Suppressor macrophage treated with lipopolysaccharide for 4 hours (primary cell): Measurements from ENCODE around the gene PAX2.

ENCODE experiments used
- DNase-seq: peaks from one replicate; pipeline ENCODE4 v3.0.0-alpha.2; 2020

The PAX2 gene

DNA sequence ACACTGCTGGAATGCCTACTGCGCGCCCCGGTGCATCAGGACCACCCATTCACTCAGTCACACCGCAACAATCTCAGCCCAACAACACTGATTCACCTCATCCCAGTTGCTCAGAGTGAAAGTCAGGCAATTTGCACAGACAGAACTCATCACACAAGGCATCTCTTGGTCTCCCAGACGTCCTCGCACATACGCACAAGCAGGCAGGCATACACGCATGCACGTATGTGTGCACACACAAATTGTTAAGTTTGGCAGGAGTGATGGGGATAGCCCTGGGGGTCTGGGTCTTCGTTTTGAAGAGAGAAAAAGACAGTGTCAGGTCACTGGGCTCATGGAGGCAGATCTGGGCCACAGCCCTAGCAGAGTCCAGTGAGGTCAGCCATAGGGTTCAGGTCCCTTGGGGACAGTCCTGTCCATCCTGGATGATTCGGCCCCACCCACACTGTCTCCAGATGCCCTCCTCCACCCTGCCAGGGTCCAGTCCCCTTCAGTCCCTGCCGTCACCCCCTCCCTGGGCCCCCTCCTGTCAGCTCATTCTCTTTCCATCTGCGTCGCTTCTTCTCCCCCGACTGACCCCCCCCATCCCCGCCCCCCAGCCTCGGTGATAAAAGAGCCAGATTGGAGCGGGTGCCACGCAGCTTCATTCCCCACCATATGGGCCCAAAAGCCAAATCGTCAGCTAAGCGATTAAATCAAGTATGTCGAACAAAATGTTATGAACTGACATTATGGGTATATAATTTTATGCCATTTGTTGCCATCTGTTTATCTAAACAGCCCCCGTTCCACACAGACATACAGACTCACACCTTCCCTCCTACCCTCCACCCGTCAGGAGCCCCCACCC, 118.9 kb downstream of the PAX2 start:
- no peak for DNase-seq

DNA sequence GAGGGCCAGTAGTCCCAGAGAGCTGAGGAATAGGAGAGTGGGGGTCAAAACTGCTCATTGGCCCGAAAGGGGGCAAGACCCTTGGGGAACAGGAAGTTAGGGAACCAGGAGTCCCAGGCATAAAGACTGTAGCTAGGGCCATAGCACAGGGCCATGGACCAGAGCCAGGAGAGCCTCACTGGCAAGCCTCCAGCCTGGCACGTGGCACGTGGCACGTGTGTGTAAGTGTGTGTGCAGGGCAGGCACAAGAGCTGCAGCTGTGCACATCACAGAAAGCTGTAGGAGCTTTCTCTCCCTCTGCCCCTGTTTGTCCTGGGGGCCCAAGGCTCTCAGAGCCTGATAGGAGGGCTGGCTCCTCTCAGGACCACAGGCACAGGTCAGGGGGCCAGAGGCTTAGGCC, 119.6 kb downstream of the PAX2 start:
- no peak for DNase-seq

DNA sequence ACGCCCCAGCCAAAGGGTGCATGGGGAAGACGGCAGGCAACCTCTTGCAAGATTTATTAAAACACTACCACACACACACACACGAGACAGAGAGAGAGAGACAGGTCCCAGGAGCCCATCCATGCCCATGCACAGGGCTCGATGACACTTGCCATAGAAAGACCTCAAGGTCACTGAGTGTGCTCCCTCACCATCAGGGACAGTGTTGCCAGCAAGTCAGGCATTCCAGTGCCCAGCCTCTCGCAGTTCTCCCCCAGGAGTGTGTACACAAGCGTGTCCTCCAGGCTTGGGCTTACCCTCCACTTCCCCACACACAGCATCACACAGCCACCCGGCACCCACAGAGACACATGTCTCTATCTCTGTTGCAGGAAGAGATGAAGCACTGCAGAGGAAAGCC, 120.6 kb downstream of the PAX2 start:
- no peak for DNase-seq

DNA sequence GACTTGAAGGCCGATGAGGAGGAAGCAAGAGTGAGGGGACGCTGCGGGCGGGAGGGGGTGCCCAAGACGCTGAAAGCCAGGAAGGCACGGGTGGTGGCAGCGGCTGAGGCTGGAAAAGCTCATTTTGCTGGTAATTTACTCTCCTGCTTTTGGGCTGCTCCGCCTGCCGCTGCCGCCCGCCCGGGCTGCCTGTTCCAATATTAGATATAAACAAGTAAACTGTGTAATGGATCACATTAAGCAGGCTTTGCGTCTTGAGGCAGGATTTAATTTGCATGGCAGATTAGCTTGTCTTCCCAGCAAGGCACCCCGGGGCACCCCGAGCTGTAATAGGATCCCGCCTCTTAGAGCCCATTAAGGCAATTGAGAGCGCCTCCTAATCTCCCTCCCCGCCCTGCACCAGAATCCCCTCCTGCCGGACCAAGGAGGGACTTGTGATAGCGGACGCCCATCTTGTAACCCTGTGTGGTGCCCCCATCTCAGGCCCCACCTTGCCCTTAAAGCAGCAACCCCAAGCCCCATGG, 121.3 kb downstream of the PAX2 start:
- DNase-seq: no peak

DNA sequence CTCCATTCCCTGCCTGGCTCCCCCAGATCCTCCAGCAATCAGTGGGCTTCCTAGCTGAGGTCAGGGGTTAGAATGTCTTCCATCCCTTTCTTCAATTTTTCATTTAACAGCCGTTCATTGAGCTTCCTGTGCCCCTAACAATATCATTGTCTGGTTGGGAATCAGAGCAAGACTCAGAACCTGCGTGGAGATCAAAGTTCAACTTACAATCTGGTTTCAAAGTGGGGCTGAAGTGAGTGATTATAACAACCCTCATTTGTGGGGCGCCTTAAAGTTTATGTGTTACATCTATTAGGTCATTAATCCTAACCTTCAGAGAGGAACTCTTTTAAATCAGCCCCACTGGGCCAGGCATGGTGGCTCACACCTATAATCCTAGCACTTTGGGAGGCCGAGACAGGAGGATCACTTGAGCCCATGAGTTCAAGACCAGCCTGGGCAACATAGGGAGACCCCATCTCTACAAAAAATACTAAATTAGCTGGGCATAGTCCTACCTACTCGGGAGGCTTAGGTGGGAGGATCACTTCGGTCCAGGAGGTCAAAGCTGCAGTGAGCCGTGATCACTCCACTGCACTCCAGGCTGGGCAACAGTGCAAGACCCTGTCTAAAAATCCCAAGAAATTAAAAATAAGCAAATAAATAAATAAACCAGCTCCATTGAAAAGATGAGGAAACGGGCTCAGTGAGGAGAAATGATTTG, 122.0 kb downstream of the PAX2 start:
- no peak for DNase-seq

- no peak for DNase-seq
These were observed 123.0 kb downstream of the PAX2 start for GRCh38 chr10:100868382-100868781.

GRCh38 chr10:100869399-100869798, 124.0 kb downstream of the PAX2 start:
- DNase-seq: no peak

DNA sequence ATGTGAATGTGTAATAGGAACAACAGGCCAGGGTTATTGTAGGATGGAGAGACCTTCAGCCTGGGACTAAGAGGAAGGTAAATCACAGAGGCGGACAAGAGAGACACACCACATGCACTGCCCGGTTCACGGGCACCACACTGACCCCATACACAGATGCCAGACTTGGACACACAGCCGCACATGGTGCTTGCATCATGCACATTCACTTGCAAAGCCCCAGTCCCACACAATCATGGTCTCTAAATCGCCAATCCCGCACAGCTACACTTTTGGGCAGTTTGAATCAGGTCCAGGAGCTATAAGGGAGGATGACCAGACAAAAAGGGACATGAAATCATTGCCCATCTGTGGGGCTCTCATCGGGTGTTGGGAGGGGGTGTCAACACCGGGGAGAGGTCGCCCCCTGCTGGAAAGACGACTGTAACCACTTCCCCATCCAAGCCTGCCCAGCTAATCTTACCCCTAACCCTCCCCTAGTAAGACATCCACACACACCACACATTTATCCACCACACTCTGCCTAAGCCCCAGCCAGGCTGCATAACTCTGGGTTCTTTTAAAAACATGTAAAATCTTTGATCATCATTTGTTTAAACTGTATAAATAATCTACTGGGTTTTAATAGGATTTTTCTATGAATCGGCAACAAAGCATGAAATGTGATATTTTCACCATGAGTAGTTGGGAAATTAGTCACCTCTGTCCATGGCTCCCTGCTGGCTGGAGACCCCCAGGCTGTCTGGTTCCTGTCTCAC, 126.8 kb downstream of the PAX2 start:
- peak; percentile 51 for DNase-seq

DNA sequence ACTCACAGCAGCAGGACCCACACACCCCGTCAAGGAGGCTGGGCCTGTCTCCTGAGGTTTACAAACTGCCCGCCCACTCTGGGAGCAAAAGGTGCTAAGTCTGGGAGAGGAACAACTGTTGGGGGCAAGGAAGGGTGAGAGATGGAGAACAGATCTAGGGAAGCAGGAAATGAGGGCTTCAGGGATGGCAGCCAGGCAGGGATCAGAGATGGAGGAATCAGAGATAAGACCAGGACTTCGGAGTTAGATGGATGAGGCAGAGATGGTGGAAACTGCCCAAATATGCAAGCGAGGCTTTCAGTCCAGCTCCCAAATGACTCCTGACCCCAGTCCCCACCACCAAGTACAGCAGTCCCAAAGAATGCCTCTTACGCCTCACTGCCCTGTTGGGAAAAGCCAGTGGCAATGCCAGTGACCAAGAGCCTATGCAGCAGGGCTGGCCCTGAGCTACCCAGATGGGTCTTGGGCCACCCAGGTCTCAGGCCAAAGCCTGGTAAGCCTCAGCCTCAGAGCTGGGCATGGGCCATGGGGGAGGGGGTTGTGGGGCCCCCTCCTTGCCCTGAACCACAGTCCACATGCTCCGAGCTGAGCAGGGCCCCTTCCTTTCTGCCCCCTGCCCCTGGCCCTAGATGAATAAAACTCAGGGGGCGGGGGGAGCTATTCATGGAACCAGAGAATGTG, 127.9 kb downstream of the PAX2 start:
- DNase-seq: no peak

GRCh38 chr10:100873827-100874326, 128.5 kb downstream of the PAX2 start:
- DNase-seq: no peak

DNA sequence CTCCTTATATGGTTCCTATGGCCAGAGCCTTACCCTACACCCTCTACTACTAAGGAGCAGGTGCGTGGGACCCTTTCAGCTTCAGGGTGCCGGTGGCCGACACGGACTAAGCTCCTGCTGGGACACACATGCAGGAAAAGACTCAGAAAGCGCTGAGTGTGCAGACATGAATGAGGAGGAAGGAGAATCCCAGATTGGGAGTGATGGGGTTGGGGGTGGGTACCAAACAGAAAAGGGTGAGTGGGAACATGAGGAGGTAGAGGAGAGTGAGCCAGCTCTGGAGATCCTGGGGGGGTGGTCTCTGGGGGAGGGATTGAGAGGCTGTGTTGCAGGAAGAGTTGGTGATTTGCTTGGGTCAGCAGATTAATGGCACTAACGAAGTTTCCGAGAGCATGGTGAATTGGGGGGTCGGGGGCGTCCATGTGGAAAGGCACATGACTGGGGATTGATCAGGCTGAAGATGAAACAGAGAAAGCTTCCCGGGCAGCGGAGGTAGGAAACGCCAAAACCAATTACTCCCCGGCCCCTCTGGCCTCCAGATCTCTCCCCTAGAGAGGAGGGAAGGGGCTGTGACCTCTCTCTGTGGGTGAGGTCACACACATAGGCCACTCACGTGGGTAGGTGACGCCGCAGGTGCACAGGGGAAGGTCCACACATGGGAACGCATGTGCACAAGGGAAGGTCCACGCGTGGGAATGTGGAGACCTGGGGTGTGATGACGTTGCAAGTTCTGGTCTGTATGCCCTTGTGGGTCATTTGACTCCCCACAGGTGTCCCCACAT, 129.5 kb downstream of the PAX2 start:
- DNase-seq: no peak

DNA sequence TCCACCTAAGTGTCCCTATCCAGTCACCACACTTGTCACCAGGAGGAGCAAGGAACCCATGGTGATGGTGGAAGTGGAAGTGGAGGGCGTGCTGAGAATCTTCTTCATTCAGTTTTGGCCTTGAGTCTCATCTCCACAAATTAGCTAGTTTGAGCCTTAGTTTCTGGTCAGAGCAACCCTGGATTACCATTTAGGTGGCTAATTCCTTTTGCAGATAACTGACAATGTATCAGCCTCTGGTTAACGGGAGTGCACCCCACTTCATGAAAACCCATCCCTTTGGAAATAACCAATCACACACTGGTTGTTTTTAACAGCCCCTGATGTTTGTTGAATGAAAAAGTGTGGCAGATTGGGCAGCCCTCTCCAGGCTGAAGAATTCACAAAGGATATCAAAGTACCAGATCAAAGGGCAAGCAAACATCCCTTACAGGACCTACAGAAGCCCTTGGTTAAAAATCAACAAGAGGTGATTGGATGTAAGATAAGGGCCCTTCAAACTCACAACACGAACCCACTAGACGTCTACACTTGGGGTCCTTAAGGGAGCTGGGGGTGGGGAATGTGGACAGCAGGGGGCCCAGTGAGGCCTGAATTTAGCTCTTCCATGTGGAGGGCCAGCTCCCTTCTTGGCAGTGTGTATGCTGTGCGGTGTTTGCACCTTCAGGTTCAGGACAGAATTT, 130.2 kb downstream of the PAX2 start:
- DNase-seq: no peak

DNA sequence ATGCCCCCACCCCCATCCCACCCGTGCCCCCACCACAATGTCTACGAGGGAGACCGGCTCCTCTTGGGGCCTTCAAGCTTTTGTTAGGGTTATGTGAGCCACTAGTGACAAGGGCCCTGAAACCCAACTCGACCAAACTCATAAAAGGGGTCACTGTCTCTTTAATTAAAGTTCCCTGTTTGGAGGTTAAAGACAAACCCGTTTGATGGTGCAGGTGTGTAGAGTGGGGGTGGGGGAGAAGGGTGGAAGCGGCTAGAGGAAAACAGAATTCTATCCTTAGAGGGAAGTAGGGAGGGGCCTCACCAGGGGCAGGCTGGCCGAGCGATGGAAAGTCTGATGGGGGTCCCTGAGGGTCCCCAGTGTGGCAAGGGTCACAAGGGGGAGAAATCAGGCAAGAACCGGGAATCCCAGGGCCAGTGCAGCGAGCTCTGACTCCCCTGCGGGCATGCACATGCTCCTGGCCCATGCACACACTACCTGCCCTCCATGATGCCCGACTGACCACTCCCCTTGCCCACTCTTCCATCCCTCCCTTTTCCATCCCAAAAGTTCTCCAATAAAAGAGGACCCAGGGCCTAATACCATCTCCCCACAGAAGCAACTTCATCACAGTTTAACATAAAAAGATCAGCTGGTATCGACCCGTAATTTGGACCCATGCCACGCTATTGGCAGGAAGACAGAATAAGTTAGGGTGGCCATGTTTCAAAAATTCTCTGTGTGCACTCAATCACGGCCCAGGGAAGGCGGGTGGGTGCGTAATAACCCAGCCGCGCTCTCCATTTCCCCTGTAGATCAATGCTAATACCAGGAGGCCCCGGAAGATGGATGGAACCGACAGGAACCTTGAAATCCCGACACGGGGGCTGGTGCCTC, 131.4 kb downstream of the PAX2 start:
- DNase-seq: no peak

- DNase-seq: no peak
These were observed 132.1 kb downstream of the PAX2 start for GRCh38 chr10:100877461-100877850.

GRCh38 chr10:100878291-100878910, 133.0 kb downstream of the PAX2 start:
- peak; percentile 56 for DNase-seq
